Mesothelial cell of epicardium (in vitro differentiated cells): ENCODE results near the gene ZBTB43. TPM values are rescaled to one million over a fixed set of nuclear protein-coding genes. Genes with fewer than 3 reads are reported as not detected.

Experiments
- DNase-seq, 2 experiments: peaks; one replicate each; pipeline ENCODE4 v3.0.0; 2021; ENCODE audit warnings: low spot score in 2 of 2; ENCODE audit not compliant: unreplicated experiment in 2 of 2
- H3K27ac Mint-ChIP-seq: 2 replicates; pipeline ENCODE4 v1.8.0; 2021; ENCODE audit warnings: mixed read lengths
- H3K27me3 Mint-ChIP-seq: 2 replicates; pipeline ENCODE4 v1.8.0; 2021; ENCODE audit warnings: low read depth, mixed read lengths
- H3K36me3 Mint-ChIP-seq: 2 replicates; pipeline ENCODE4 v1.8.0; 2021; ENCODE audit warnings: mixed read lengths
- H3K4me1 Mint-ChIP-seq: 2 replicates; pipeline ENCODE4 v1.8.0; 2021; ENCODE audit warnings: mixed read lengths
- H3K4me3 Mint-ChIP-seq: 2 replicates; pipeline ENCODE4 v1.8.0; 2021; ENCODE audit warnings: mild to moderate bottlenecking, moderate library complexity, mixed read lengths
- H3K9me3 Mint-ChIP-seq: 2 replicates; pipeline ENCODE4 v1.8.0; 2021; ENCODE audit warnings: mixed read lengths
- total RNA-seq: library from RNA; stranded (reverse); gene quantifications from 3 replicates; pipeline ENCODE4 v1.2.1, GENCODE V29; 2021
- TF ChIP-seq, protein P1 (sequence below): fragments of 200-600 bp; sonication (generic); IDR thresholded peaks from one replicate; pipeline ENCODE4 v1.5.0; 2021; ENCODE audit warnings: antibody characterized with exemption; ENCODE audit not compliant: unreplicated experiment

The ZBTB43 gene
- total RNA-seq, 1 donor from 2014 or later, result 21.4 TPM

DNA sequence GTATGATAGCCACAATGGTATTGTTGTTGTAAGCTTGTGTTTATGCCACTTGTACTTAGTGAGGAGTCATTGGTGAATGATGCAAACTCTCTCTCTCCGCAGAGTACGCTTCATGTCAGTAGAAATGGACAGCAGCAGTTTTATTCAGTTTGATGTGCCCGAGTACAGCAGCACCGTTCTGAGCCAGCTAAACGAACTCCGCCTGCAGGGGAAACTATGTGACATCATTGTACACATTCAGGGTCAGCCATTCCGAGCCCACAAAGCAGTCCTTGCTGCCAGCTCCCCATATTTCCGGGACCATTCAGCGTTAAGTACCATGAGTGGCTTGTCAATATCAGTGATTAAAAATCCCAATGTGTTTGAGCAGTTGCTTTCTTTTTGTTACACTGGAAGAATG lies 74.4 kb downstream of the ZBTB43 start:
- Mint-ChIP-seq H3K27ac (no peak overlapping the region), H3K9me3 (no peaks in the 10 kb centered on the region), H3K36me3 (peaks cover 22% of the 10 kb centered on the region), H3K4me3 (no peak overlapping the region), H3K4me1 (peaks cover 9% of the 10 kb centered on the region), H3K27me3 (no peaks in the 10 kb centered on the region)
- DNase-seq, result no peak
- TF ChIP-seq, protein P1, sequence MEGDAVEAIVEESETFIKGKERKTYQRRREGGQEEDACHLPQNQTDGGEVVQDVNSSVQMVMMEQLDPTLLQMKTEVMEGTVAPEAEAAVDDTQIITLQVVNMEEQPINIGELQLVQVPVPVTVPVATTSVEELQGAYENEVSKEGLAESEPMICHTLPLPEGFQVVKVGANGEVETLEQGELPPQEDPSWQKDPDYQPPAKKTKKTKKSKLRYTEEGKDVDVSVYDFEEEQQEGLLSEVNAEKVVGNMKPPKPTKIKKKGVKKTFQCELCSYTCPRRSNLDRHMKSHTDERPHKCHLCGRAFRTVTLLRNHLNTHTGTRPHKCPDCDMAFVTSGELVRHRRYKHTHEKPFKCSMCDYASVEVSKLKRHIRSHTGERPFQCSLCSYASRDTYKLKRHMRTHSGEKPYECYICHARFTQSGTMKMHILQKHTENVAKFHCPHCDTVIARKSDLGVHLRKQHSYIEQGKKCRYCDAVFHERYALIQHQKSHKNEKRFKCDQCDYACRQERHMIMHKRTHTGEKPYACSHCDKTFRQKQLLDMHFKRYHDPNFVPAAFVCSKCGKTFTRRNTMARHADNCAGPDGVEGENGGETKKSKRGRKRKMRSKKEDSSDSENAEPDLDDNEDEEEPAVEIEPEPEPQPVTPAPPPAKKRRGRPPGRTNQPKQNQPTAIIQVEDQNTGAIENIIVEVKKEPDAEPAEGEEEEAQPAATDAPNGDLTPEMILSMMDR, result no peak

- no peaks in the 10 kb centered on the region for H3K27me3 Mint-ChIP-seq
- peaks cover 6% of the 10 kb centered on the region for H3K4me1 Mint-ChIP-seq
- no peaks in the 10 kb centered on the region for H3K9me3 Mint-ChIP-seq
- H3K36me3 Mint-ChIP-seq, result peaks cover 22% of the 10 kb centered on the region
- H3K27ac Mint-ChIP-seq, result no peak overlapping the region
- no peak overlapping the region for H3K4me3 Mint-ChIP-seq
- TF ChIP-seq, protein P1, result no peak
- no peak for DNase-seq
Observed at GRCh38 chr9:126880226-126880946, 75.5 kb downstream of the ZBTB43 start.

DNA sequence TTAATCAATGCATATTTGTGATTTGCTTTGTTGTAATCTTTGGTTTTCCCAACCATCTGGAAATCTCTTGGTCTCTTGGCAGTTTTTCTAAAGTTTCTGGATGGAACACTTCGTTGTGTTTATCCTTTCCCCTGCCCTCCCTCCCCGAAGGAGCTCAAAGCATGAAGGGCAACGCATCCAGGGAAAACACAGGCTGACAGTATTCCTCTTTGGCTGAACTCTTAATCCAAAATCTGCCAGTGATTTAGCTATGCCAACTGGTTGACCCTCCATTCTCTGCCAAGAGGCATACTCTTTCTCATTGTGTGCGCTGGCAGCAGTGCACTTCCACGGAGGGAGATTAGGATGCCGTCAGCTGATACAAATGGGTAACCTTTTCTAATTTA lies 76.1 kb downstream of the ZBTB43 start:
- Mint-ChIP-seq H3K4me3 (no peak overlapping the region), H3K4me1 (peaks cover 3% of the 10 kb centered on the region)

DNA sequence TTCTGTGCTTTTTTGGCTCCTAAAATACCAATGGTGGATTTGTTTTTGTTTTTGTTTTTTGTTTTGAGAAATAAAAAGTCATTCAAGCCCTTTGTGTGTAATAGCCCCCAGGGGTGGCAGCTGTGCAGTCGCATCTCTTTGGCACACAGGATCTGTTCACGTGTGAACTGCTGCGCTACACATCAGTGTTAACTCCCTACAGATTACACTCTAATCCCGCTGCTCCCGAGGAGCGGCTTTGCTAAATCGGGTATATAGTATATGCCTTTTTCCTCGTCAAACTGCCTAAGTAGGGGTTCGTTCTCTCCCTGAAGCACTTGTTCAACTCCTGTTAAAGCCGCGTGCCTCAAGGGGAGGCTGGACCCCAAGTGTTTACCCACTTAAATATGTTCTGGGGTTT lies 77.9 kb downstream of the ZBTB43 start:
- DNase-seq, result no peak
- Mint-ChIP-seq H3K4me3 (no peak overlapping the region), H3K27me3 (no peaks in the 10 kb centered on the region), H3K4me1 (no peaks in the 10 kb centered on the region), H3K9me3 (no peaks in the 10 kb centered on the region), H3K27ac (no peak overlapping the region), H3K36me3 (peaks cover 23% of the 10 kb centered on the region)
- TF ChIP-seq, protein P1, result no peak

More for the DNA sequence above, 76.1 kb downstream of the ZBTB43 start:
- Mint-ChIP-seq H3K36me3 (peaks cover 22% of the 10 kb centered on the region), H3K27me3 (no peaks in the 10 kb centered on the region), H3K27ac (no peak overlapping the region), H3K9me3 (no peaks in the 10 kb centered on the region)
- DNase-seq, result no peak
- TF ChIP-seq, protein P1, result no peak

- no peaks in the 10 kb centered on the region for H3K27me3 Mint-ChIP-seq
- TF ChIP-seq, protein P1, result no peak
- no peaks in the 10 kb centered on the region for H3K9me3 Mint-ChIP-seq
- H3K27ac Mint-ChIP-seq, result no peak overlapping the region
- no peaks in the 10 kb centered on the region for H3K4me1 Mint-ChIP-seq
- H3K36me3 Mint-ChIP-seq, result peaks cover 23% of the 10 kb centered on the region
- H3K4me3 Mint-ChIP-seq, result no peak overlapping the region
- no peak for DNase-seq
Observed at GRCh38 chr9:126883636-126884035, 78.8 kb downstream of the ZBTB43 start.
